Measurements from ENCODE around the gene ACKR4.

GRCh38 chr3:132645058-132645457 lies 48.0 kb downstream of the ACKR4 start:
- TF ChIP-seq POLR2A (IDR thresholded peaks at IDR 0.05) = no peak
- no peak for TF ChIP-seq CTCF (IDR thresholded peaks at IDR 0.05)
- no peak for TF ChIP-seq EP300 (IDR thresholded peaks at IDR 0.05)
